Measurements from ENCODE around the gene ATAD5.

Gene ATAD5

DNA sequence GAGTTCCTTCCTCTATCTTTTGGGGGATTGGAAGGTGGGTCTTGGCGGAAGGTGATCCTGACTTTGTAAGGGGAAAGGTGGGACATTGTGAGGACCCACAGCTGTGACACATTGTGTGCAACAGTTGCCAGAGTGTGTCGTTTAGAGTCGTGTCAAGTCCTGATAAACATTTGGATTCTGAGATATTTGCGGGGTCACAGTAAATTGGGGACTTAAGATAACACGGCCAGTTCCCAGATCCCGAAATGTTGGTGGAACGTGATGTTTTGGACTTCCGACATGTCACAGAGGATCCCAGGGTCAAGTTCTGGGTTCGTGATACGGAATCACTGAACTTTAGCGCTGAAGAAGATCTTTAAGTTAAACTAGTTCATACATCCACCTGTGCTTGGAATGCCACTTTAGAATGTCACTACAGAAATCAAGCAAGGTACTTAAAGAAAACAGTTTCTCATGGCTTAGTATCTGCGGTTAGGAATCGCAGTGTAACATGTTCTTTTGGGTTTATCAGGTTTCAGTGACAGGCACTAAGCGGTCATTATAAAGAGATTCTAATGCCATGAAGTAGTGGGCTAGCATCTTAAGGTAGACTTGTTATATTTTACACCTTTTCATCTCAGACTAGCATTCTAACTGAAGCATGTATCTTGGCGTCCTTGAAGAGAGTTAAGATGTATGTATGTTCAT is 815 bp downstream of the ATAD5 start:
- no peak for TF ChIP-seq CTCF (IDR thresholded peaks at IDR 0.05; ENCODE audit: extremely low read depth, insufficient read depth, missing control alignments)
- in situ Hi-C loops (cut with MboI; ENCODE audit: low pct_unique_long_range_greater_than_20kb, low sequenced_read_pairs, unreplicated experiment) = loop anchor here (25.0 kb wide), 1 partner anchor 345 kb away; the partner anchor contains the start of gene GOSR1
- no peak for DNase-seq (ENCODE audit: low spot score)

DNA sequence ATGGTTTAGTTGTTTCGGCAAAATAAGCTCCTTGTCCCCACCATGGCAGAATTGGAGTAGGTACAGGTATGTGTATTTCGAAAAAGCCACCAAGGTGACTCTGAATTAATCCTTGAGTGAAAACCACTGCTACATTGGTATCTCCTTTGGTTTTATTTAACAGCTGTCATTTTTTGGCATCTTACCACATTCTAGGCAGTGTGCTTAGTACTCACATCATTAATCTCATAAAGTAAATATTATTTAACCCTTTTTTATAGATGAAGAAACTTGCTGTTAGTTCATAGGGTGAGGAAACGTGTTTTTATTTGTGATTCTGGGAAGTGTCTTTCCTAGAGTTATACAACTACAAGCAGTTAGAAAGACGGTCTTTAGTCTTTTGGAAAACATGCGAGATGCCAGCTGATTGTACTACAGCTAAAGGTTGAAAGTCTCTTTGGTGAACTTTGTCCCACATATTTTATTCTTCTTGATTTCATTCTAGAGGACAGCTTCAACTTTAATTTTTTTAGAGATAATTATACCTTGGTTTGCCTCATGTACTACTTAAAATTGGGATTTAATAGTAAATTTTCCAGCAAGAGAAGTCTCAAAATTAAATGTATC is 6.5 kb downstream of the ATAD5 start:
- no peak for TF ChIP-seq CTCF (IDR thresholded peaks at IDR 0.05; ENCODE audit: extremely low read depth, insufficient read depth, missing control alignments)
- DNase-seq (ENCODE audit: low spot score) = no peak
- in situ Hi-C loops (cut with MboI; ENCODE audit: low pct_unique_long_range_greater_than_20kb, low sequenced_read_pairs, unreplicated experiment) = loop anchor here (25.0 kb wide), 1 partner anchor 351 kb away; the partner anchor contains the start of gene GOSR1

DNA sequence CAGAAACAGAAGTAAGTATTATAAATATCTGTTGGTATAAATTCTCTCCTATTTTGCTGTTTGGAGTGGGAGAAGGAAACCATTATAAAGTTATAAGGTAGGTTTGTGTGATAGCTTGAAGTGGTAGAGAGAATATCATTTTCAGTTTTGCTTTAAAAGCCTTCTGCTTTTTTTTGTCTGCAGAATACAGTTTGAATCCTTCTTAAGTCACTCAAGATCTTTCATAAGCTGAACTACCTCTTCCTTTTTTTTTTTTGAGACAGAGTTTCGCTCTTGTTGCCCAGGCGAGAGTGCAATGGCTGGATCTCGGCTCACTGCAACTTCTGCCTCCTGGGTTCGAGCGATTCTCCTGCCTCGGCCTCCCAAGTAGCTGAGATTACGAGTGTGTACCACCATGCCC is 9.0 kb downstream of the ATAD5 start:
- no peak for TF ChIP-seq CTCF (IDR thresholded peaks at IDR 0.05; ENCODE audit: extremely low read depth, insufficient read depth, missing control alignments)
- in situ Hi-C loops (cut with MboI; ENCODE audit: low pct_unique_long_range_greater_than_20kb, low sequenced_read_pairs, unreplicated experiment) = loop anchor here (25.0 kb wide), 1 partner anchor 353 kb away; the partner anchor contains the start of gene GOSR1

DNA sequence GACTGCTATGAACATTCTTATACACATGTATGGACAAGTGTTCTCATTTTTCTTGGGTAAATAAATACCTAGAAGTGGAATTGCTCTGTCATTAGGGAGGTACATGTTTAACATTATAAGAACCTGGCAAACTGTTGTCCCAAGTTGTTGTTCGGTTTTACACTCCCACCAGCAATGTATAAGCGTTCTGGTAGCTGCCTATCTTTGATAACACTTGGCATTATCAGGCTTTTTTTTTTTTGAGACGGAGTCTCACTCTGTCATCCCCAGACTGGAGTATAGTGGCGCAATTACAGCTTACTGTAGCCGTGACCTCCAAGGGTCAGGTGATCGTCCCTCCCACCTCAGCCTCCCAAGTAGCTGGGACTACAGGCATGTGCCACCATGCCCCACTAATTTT is 16.3 kb downstream of the ATAD5 start:
- in situ Hi-C loops (cut with MboI; ENCODE audit: low pct_unique_long_range_greater_than_20kb, low sequenced_read_pairs, unreplicated experiment) = loop anchor here (25.0 kb wide), 1 partner anchor 361 kb away; the partner anchor contains the start of gene GOSR1
- no peak for DNase-seq (ENCODE audit: low spot score)
- no peak for TF ChIP-seq CTCF (IDR thresholded peaks at IDR 0.05; ENCODE audit: extremely low read depth, insufficient read depth, missing control alignments)

More for the DNA sequence above, 9.0 kb downstream of the ATAD5 start:
- no peak for DNase-seq (ENCODE audit: low spot score)

DNA sequence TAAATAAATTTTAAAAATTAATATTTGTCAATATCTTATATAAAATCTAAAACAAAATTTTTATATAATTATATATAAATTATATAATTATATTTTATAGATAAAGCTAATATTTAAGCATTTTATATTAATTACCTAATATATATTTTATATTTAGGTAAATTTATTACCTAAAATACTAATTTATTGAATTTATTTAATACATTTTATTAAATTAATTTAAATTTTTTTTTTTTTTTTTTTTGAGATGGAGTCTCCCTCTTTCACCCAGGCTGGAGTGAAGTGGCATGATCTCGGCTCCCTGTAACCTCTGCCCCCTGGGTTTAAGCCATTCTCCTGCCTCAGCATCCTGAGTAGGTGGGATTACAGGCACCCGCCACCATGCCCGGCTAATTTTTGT is 22.4 kb downstream of the ATAD5 start:
- in situ Hi-C loops (cut with MboI; ENCODE audit: low pct_unique_long_range_greater_than_20kb, low sequenced_read_pairs, unreplicated experiment) = no loop called here
- TF ChIP-seq CTCF (IDR thresholded peaks at IDR 0.05; ENCODE audit: extremely low read depth, insufficient read depth, missing control alignments) = no peak
- DNase-seq (ENCODE audit: low spot score) = no peak

DNA sequence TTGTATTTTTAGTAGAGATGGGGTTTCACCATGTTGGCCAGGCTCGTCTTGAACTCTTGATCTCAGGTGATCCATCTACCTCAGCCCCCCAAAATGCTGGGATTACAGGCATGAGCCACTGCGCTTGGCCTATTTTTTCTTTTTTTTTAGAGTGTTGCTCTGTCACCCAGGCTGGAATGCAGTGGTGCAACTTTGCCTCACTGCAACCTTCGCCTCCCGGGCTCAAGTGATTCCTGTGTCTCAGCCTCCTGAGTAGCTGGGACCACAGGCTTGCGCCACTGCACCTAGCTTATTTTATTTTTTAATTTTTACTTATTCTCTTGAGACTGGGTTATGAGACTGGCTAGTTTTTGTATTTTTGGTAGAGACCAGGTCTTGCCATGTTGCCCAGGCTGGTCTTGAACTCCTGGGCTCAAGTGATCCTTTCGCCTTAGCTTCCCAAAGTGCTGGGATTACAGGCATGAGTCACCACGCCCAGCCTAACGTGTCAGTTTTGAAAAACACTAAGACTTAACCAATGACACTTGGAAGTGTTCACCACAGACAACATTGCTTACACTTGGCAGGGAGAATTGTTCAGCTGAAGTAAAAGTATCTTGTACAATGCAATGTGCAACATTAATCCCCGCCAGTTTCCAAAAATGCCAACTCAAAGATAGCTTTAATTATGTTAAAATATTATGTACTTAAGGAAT is 26.9 kb downstream of the ATAD5 start:
- DNase-seq (ENCODE audit: low spot score) = no peak
- no peak for TF ChIP-seq CTCF (IDR thresholded peaks at IDR 0.05; ENCODE audit: extremely low read depth, insufficient read depth, missing control alignments)
- in situ Hi-C loops (cut with MboI; ENCODE audit: low pct_unique_long_range_greater_than_20kb, low sequenced_read_pairs, unreplicated experiment) = no loop called here
